CD4-positive, alpha-beta T cell (primary cell): ENCODE results near the gene SIM2. TPM values are rescaled to one million over a fixed set of nuclear protein-coding genes. Genes with fewer than 3 reads are reported as not detected.

ENCODE experiments used
- ATAC-seq: fragments of 200-7000 bp; cut with Tn5 transposase; one replicate; pipeline ENCODE4 v1.10.0; 2022; ENCODE audit warnings: mild to moderate bottlenecking; ENCODE audit not compliant: poor library complexity
- CTCF ChIA-PET: fragments of 350-600 bp; sonication (Branson Sonifier 250); formaldehyde crosslinking; loops from one replicate; lab custom pipeline; 2021; ENCODE audit warnings: antibody characterized with exemption, inconsistent platforms; lab: Charles Lee
- POLR2A ChIA-PET: fragments of 350-600 bp; sonication (Branson Sonifier 250); formaldehyde crosslinking; loops from one replicate; lab custom pipeline; 2021; ENCODE audit warnings: antibody characterized with exemption, inconsistent platforms; lab: Charles Lee
- DNase-seq, 14 experiments: peaks; one replicate each; pipeline ENCODE4 v3.0.0-alpha.2; 2013 to 2020; ENCODE audit warnings: mixed read lengths in 2 of 14
- H3K27ac ChIP-seq, 2 donors: one replicate each; pipeline versions ENCODE4 v1.5.1 to v1.7.0; 2013; ENCODE audit warnings: low read length in 2 of 2, low read depth in 1 of 2, mild to moderate bottlenecking in 1 of 2
- H3K27me3 ChIP-seq, 2 experiments: 1 replicate in 1 of 2; 2 replicates in 1 of 2; pipeline versions ENCODE4 v1.6.1 to v1.7.0; 2013; ENCODE audit warnings: low read length in 2 of 2, control low read depth in 1 of 2, mild to moderate bottlenecking in 1 of 2, moderate library complexity in 1 of 2; ENCODE audit not compliant: insufficient read depth in 2 of 2, control insufficient read depth in 1 of 2
- H3K36me3 ChIP-seq: one replicate; pipeline ENCODE4 v1.6.1; 2013; ENCODE audit warnings: low read length, control low read depth; ENCODE audit not compliant: insufficient read depth
- H3K4me1 ChIP-seq: one replicate; pipeline ENCODE4 v1.6.1; 2013; ENCODE audit warnings: low read length, control low read depth; ENCODE audit not compliant: insufficient read depth
- H3K4me3 ChIP-seq: one replicate; pipeline ENCODE4 v1.5.1; 2013; ENCODE audit warnings: mild to moderate bottlenecking, low read length, moderate library complexity
- H3K9me3 ChIP-seq, 2 experiments: 1 replicate in 1 of 2; 2 replicates in 1 of 2; pipeline versions ENCODE4 v1.6.1 to v1.7.0; 2013; ENCODE audit warnings: low read length in 2 of 2, mild to moderate bottlenecking in 2 of 2, control low read depth in 1 of 2, moderate library complexity in 1 of 2; ENCODE audit not compliant: control insufficient read depth in 1 of 2, insufficient read depth in 1 of 2
- H3K27ac Mint-ChIP-seq: one replicate; pipeline ENCODE4 v1.8.0; 2020; ENCODE audit warnings: mixed read lengths
- H3K27me3 Mint-ChIP-seq: one replicate; pipeline ENCODE4 v1.8.0; 2021; ENCODE audit warnings: mixed read lengths
- H3K36me3 Mint-ChIP-seq: one replicate; pipeline ENCODE4 v1.8.0; 2021; ENCODE audit warnings: low read depth, mixed read lengths
- H3K4me1 Mint-ChIP-seq: one replicate; pipeline ENCODE4 v1.8.0; 2021; ENCODE audit warnings: low read depth, mixed read lengths
- H3K4me3 Mint-ChIP-seq: one replicate; pipeline ENCODE4 v1.8.0; 2020; ENCODE audit warnings: mild to moderate bottlenecking, mixed read lengths
- H3K9me3 Mint-ChIP-seq: one replicate; pipeline ENCODE4 v1.8.0; 2020; ENCODE audit warnings: mixed read lengths
- CTCF ChIP-seq: fragments of 200-600 bp; IDR thresholded peaks from one replicate; pipeline ENCODE4 v1.8.0; 2022; ENCODE audit warnings: antibody characterized with exemption, mild to moderate bottlenecking
- intact Hi-C, 2 experiments: fragments of 100-400 bp; cut with DNase I in 1 of 2; cut with micrococcal nuclease in 1 of 2; formaldehyde crosslinking; loops; one replicate each; pipeline versions ENCODE4 v1.15.1 to v1.9.0; 2023 to 2025; cut with DNase I, micrococcal nuclease
- total RNA-seq, 174 experiments: library from RNA in 2 of 174; stranded (reverse) in 2 of 174; gene quantifications; one replicate each; pipeline ENCODE4 v1.2.3 and lab custom pipeline; 2021 to 2026

The SIM2 gene
- total RNA-seq, 2 experiments from 2014 or later: not detected

- no peak for TF ChIP-seq CTCF
- Mint-ChIP-seq H3K9me3 (peaks cover 3% of the 10 kb centered on the region), H3K36me3 (no peaks in the 10 kb centered on the region), H3K27ac (no peak overlapping the region), H3K27me3 (peaks cover 35% of the 10 kb centered on the region), H3K4me3 (no peak overlapping the region), H3K4me1 (no peaks in the 10 kb centered on the region)
- Histone ChIP-seq H3K4me3 (no peak overlapping the region), H3K36me3 (no peaks in the 10 kb centered on the region), H3K27ac (no peak overlapping the region), H3K27me3 (peaks cover 0 to 16% of the 10 kb centered on the region in 2 experiments), H3K9me3 (peaks cover 0 to 20% of the 10 kb centered on the region in 2 experiments), H3K4me1 (no peaks in the 10 kb centered on the region)
- CTCF ChIA-PET: no interaction called here
- DNase-seq (no peak), ATAC-seq (no peak)
- POLR2A ChIA-PET: no interaction called here
- intact Hi-C loops: no loop called here
Observed at GRCh38 chr21:36738489-36739126, 39.7 kb downstream of the SIM2 start.

- H3K27me3 Mint-ChIP-seq: peaks cover 55% of the 10 kb centered on the region
- ChIA-PET CTCF (no interaction called here), POLR2A (no interaction called here)
- Histone ChIP-seq H3K4me1 (no peaks in the 10 kb centered on the region), H3K4me3 (no peak overlapping the region), H3K27me3 (peaks cover 19 to 27% of the 10 kb centered on the region in 2 experiments), H3K27ac (no peak overlapping the region), H3K9me3 (peaks cover 0 to 9% of the 10 kb centered on the region in 2 experiments), H3K36me3 (no peaks in the 10 kb centered on the region)
- intact Hi-C loops: no loop called here
- H3K36me3 Mint-ChIP-seq: no peaks in the 10 kb centered on the region
- no peak overlapping the region for H3K27ac Mint-ChIP-seq
- no peaks in the 10 kb centered on the region for H3K9me3 Mint-ChIP-seq
- no peak for TF ChIP-seq CTCF
- no peak overlapping the region for H3K4me3 Mint-ChIP-seq
- H3K4me1 Mint-ChIP-seq: peaks cover 2% of the 10 kb centered on the region
- DNase-seq (no peak), ATAC-seq (no peak)
Observed at GRCh38 chr21:36741506-36741905, 42.6 kb downstream of the SIM2 start.

GRCh38 chr21:36743008-36743407 lies 44.1 kb downstream of the SIM2 start:
- Histone ChIP-seq H3K27me3 (peaks cover 27 to 29% of the 10 kb centered on the region in 2 experiments), H3K4me3 (no peak overlapping the region), H3K27ac (no peak overlapping the region), H3K9me3 (peaks cover 0 to 9% of the 10 kb centered on the region in 2 experiments), H3K36me3 (no peaks in the 10 kb centered on the region), H3K4me1 (peaks cover 5% of the 10 kb centered on the region)
- Mint-ChIP-seq H3K4me1 (peaks cover 9% of the 10 kb centered on the region), H3K27me3 (peaks cover 56% of the 10 kb centered on the region), H3K4me3 (no peak overlapping the region), H3K27ac (no peak overlapping the region), H3K36me3 (no peaks in the 10 kb centered on the region), H3K9me3 (no peaks in the 10 kb centered on the region)
- ATAC-seq (no peak), DNase-seq (no peak)
- ChIA-PET CTCF (no interaction called here), POLR2A (no interaction called here)
- no peak for TF ChIP-seq CTCF
- intact Hi-C loops: no loop called here
